Type B pancreatic cell (in vitro differentiated cells): ENCODE results near the gene RAP2A. TPM values are rescaled to one million over a fixed set of nuclear protein-coding genes. Genes with fewer than 3 reads are reported as not detected.

Source experiments
- DNase-seq: peaks from one replicate; pipeline ENCODE4 v3.0.0; 2021; ENCODE audit warnings: mixed read lengths; ENCODE audit not compliant: unreplicated experiment; ENCODE audit errors: extremely low spot score
- H3K27ac Mint-ChIP-seq: 2 replicates; pipeline ENCODE4 v1.8.0; 2021; ENCODE audit warnings: mild to moderate bottlenecking, mixed read lengths
- H3K27me3 Mint-ChIP-seq: 2 replicates; pipeline ENCODE4 v1.8.0; 2021; ENCODE audit warnings: mixed read lengths
- H3K36me3 Mint-ChIP-seq: 2 replicates; pipeline ENCODE4 v1.8.0; 2021; ENCODE audit warnings: mixed read lengths
- H3K4me1 Mint-ChIP-seq: one replicate; pipeline ENCODE4 v1.8.0; 2021; ENCODE audit warnings: mixed read lengths; ENCODE audit not compliant: unreplicated experiment
- H3K4me3 Mint-ChIP-seq: 2 replicates; pipeline ENCODE4 v1.8.0; 2021; ENCODE audit warnings: mild to moderate bottlenecking, mixed read lengths
- H3K9me3 Mint-ChIP-seq: 2 replicates; pipeline ENCODE4 v1.8.0; 2021; ENCODE audit warnings: mixed read lengths
- total RNA-seq: library from RNA; stranded (reverse); gene quantifications from 2 replicates; pipeline ENCODE4 v1.2.1, GENCODE V29; 2021; ENCODE audit warnings: low replicate concordance
- TF ChIP-seq, protein P1 (sequence below): fragments of 200-600 bp; sonication (generic); conservative IDR thresholded peaks from 2 replicates; pipeline ENCODE4 v1.5.0; 2021; ENCODE audit warnings: antibody characterized with exemption, mild to moderate bottlenecking

Gene RAP2A
- total RNA-seq, 1 donor from 2014 or later = 37.5 TPM

DNA sequence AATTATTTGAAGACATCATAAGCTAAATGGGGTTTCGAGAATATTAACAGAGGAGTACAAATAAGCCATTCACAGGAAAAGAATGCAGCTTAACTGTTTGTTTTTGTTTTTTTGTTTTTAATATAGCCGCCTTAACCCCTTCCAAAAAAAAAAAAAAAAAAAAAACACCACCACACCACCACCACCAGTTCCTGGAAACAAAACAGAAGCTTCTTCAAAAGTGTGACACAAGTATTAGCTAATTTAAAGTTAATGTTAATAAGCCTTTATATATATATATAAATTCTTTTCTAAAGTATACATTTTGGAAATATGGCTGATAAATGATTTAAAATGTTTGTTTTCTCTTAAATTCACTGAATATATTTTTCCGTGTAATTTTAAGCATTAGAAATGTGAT lies 1.4 kb downstream of the RAP2A start:
- no peak for DNase-seq
- peak overlapping the region; percentile 94 for H3K27ac Mint-ChIP-seq

DNA sequence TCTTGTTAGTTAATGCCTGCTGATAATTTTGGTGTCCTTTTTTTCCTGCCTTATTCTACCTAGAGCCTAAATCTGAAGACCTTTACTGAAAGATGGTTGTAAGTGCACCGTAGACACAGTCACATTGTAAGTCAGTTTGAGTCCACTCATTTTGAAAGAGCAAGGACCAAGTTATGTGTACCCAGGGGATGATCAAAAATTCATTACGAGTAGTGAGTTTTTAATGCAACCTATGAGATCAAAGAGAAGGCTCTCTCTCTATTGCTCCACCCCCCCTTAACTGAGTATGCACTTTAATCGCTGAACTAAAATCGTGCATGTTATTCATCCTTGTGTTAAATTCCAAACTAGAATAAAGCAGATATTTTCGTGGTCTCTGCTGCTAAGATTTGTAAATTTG lies 1.8 kb downstream of the RAP2A start:
- TF ChIP-seq, protein P1, sequence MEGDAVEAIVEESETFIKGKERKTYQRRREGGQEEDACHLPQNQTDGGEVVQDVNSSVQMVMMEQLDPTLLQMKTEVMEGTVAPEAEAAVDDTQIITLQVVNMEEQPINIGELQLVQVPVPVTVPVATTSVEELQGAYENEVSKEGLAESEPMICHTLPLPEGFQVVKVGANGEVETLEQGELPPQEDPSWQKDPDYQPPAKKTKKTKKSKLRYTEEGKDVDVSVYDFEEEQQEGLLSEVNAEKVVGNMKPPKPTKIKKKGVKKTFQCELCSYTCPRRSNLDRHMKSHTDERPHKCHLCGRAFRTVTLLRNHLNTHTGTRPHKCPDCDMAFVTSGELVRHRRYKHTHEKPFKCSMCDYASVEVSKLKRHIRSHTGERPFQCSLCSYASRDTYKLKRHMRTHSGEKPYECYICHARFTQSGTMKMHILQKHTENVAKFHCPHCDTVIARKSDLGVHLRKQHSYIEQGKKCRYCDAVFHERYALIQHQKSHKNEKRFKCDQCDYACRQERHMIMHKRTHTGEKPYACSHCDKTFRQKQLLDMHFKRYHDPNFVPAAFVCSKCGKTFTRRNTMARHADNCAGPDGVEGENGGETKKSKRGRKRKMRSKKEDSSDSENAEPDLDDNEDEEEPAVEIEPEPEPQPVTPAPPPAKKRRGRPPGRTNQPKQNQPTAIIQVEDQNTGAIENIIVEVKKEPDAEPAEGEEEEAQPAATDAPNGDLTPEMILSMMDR = no peak
- Mint-ChIP-seq H3K9me3 (no peaks in the 10 kb centered on the region), H3K4me3 (peak overlapping the region; percentile 88), H3K4me1 (peaks cover 14% of the 10 kb centered on the region), H3K27me3 (no peaks in the 10 kb centered on the region), H3K36me3 (peaks cover 5% of the 10 kb centered on the region), H3K27ac (no peak overlapping the region)
- DNase-seq = no peak

More for the DNA sequence above, 1.4 kb downstream of the RAP2A start:
- Mint-ChIP-seq H3K27me3 (no peaks in the 10 kb centered on the region), H3K4me3 (peak overlapping the region; percentile 99), H3K36me3 (peaks cover 5% of the 10 kb centered on the region), H3K9me3 (no peaks in the 10 kb centered on the region), H3K4me1 (peaks cover 14% of the 10 kb centered on the region)
- TF ChIP-seq, protein P1 = no peak

DNA sequence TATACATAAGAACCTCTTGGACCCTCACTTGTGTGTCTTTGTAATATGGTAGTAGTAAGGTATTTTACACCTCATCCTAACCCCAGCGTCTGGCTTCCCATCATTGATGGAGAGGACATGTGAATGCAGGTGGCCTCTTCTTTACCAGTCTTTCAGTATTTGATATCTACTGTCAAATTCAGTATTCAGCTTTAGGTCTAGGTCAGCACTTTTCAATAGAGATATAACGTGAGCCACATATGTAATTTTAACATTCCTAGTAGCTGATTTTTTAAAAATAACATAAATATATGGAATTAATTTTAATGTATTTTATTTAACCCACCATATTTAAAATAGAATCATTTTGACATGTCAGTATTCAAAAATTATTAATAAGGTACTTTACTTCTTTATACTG lies 2.9 kb downstream of the RAP2A start:
- Mint-ChIP-seq H3K27ac (no peak overlapping the region), H3K4me3 (peak overlapping the region; percentile 88), H3K27me3 (no peaks in the 10 kb centered on the region), H3K9me3 (no peaks in the 10 kb centered on the region), H3K4me1 (peaks cover 10% of the 10 kb centered on the region), H3K36me3 (peaks cover 5% of the 10 kb centered on the region)
- no peak for DNase-seq
- TF ChIP-seq, protein P1 = no peak

DNA sequence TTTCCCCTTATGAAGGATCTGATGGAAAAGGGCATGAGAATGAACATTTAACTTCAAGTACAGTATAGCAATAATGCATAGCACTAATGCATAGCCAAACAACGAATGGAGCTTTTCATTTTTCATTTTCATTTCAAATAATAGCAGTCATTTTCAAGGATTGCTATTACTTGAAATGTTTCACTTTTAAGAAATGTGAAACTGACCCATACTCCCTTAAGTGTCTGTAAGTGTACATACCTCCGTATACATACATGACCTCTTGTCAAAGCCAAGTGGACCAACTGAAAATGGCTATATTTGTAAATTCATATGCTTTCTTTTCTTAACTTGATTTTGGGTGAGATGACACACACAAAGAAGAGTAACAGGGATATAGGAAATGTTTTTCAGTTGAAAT lies 3.8 kb downstream of the RAP2A start:
- DNase-seq = no peak
- H3K36me3 Mint-ChIP-seq = peaks cover 5% of the 10 kb centered on the region
- H3K27ac Mint-ChIP-seq = no peak overlapping the region
- H3K4me1 Mint-ChIP-seq = peaks cover 7% of the 10 kb centered on the region
- H3K4me3 Mint-ChIP-seq = no peak overlapping the region
- H3K9me3 Mint-ChIP-seq = no peaks in the 10 kb centered on the region
- TF ChIP-seq, protein P1 = no peak
- no peaks in the 10 kb centered on the region for H3K27me3 Mint-ChIP-seq

DNA sequence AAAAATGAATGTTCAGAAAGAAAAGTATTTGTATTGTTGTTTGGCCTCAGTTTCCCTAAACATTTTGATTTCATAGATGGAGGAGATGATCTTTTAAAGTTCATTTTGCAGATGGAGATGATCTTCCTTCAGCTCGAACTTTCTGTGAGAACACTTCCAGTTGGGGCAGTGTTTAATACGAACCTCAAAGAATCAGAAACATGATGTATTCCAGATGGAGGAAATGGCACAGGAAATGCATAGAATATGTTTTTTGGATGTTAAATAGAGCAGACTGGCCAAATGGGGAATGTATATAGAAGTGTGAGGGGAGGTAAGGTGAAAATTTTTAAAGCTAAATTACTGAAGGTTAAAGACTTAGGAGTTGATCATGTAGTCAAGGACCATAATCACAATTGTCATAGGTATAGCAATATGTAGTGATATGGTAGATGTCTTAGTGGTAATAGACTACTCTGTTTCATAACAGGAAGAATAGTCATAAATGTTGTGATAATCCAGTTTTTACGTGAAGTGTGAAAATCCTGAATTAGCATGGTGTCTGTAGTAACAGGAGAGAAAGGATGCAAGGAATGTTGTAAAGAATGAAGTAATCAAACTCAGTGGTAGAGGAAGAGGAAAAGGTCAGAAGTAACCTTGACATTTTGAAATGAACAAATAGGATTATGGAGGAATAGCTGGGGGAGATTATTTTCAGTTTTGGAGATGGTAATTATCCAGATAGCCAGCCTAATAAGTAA lies 5.1 kb downstream of the RAP2A start:
- no peaks in the 10 kb centered on the region for H3K9me3 Mint-ChIP-seq
- peaks cover 7% of the 10 kb centered on the region for H3K4me1 Mint-ChIP-seq
- H3K36me3 Mint-ChIP-seq = peaks cover 11% of the 10 kb centered on the region
- H3K4me3 Mint-ChIP-seq = no peak overlapping the region
- DNase-seq = no peak
- TF ChIP-seq, protein P1 = no peak
- no peak overlapping the region for H3K27ac Mint-ChIP-seq
- H3K27me3 Mint-ChIP-seq = no peaks in the 10 kb centered on the region
